Esophagus muscularis mucosa (tissue), 4 donors: ENCODE measurements around the gene TMEM100. TPM values are rescaled to one million over a fixed set of nuclear protein-coding genes. Genes with fewer than 3 reads are reported as not detected.

Experiments
- DNase-seq: peaks from one replicate; pipeline ENCODE4 v3.0.0-alpha.2; 2017; ENCODE audit errors: extremely low spot score
- H3K27ac ChIP-seq, 4 donors: fragments of 200-600 bp; sonication (generic); replicated peaks in 1 of 4; 1 replicate in 3 of 4; 2 replicates in 1 of 4; pipeline ENCODE4 v1.5.1; 2016 to 2019; ENCODE audit warnings: mild to moderate bottlenecking in 1 of 4
- H3K27me3 ChIP-seq, 4 donors: fragments of 200-600 bp; sonication (generic); one replicate each; pipeline versions ENCODE4 v1.5.1 to v1.6.0; 2016 to 2019
- H3K36me3 ChIP-seq, 4 donors: fragments of 200-600 bp; sonication (generic); one replicate each; pipeline ENCODE4 v1.5.1; 2016 to 2019
- H3K4me1 ChIP-seq, 4 donors: fragments of 200-600 bp; sonication (generic); one replicate each; pipeline ENCODE4 v1.5.1; 2016 to 2019
- H3K4me3 ChIP-seq, 4 donors: fragments of 200-600 bp; sonication (generic); 1 replicate in 2 of 4; 2 replicates in 2 of 4; pipeline ENCODE4 v1.5.1; 2016 to 2019; ENCODE audit warnings: mild to moderate bottlenecking in 4 of 4, moderate library complexity in 1 of 4
- H3K9me3 ChIP-seq, 4 donors: fragments of 200-600 bp; sonication (generic); 1 replicate in 3 of 4; 2 replicates in 1 of 4; pipeline ENCODE4 v1.5.1; 2016 to 2019
- CTCF ChIP-seq, 3 experiments: fragments of 200-600 bp in 2 of 3; fragments of 450-650 bp in 1 of 3; sonication (generic) in 2 of 3; IDR thresholded peaks; one replicate each; pipeline ENCODE4 v1.5.1; 2017 to 2019; ENCODE audit warnings: antibody characterized with exemption in 3 of 3, mild to moderate bottlenecking in 2 of 3, moderate library complexity in 1 of 3
- EP300 ChIP-seq: sonication (generic); formaldehyde crosslinking; IDR thresholded peaks from one replicate; pipeline ENCODE4 v1.6.1; 2017; ENCODE audit warnings: antibody characterized with exemption
- POLR2A ChIP-seq: fragments of 450-650 bp; IDR thresholded peaks from one replicate; pipeline ENCODE4 v1.6.1; 2017; ENCODE audit warnings: antibody characterized with exemption, moderate library complexity, mild to moderate bottlenecking, low read depth
- POLR2AphosphoS5 ChIP-seq, 2 donors: sonication (generic); formaldehyde crosslinking; IDR thresholded peaks; one replicate each; pipeline ENCODE4 v1.6.1; 2017; ENCODE audit warnings: antibody characterized with exemption in 2 of 2
- WGBS: methylation state at CpG from one replicate; pipeline ENCODE4 v1.1.5; 2018; 5-methylcytosine and 5-hydroxymethylcytosine counted together
- intact Hi-C: fragments of 100-400 bp; cut with DNase I; formaldehyde crosslinking; loops from one replicate; pipeline ENCODE4 v1.15.1; 2023
- total RNA-seq, 4 donors: library from RNA; depleted of rRNA; stranded (reverse); fragments of >200 nt; gene quantifications; one replicate each; pipeline versions ENCODE4 v1.1.0 to v1.2.1, GENCODE V29; 2016

The TMEM100 gene
- total RNA-seq, 4 donors from 2014 or later: 4.2 to 9.6 (median 9.5) TPM

- Histone ChIP-seq H3K9me3 (no peaks in the 10 kb centered on the region), H3K4me1 (peaks cover 0 to 13% (median 8%) of the 10 kb centered on the region in 4 donors), H3K36me3 (no peaks in the 10 kb centered on the region), H3K4me3 (no peak overlapping the region), H3K27me3 (no peaks in the 10 kb centered on the region), H3K27ac (no peak overlapping the region)
- no peak for TF ChIP-seq EP300
- TF ChIP-seq POLR2AphosphoS5 (IDR thresholded peaks at IDR 0.05): no peak
- no peak for TF ChIP-seq CTCF (IDR thresholded peaks at IDR 0.05)
- no peak for TF ChIP-seq POLR2A
- WGBS: 73% methylated on average over 7 of the region's 7 CpGs
- DNase-seq: no peak
- intact Hi-C loops: no loop called here
Observed at GRCh38 chr17:55702150-55702549, 20.5 kb downstream of the TMEM100 start.

DNA sequence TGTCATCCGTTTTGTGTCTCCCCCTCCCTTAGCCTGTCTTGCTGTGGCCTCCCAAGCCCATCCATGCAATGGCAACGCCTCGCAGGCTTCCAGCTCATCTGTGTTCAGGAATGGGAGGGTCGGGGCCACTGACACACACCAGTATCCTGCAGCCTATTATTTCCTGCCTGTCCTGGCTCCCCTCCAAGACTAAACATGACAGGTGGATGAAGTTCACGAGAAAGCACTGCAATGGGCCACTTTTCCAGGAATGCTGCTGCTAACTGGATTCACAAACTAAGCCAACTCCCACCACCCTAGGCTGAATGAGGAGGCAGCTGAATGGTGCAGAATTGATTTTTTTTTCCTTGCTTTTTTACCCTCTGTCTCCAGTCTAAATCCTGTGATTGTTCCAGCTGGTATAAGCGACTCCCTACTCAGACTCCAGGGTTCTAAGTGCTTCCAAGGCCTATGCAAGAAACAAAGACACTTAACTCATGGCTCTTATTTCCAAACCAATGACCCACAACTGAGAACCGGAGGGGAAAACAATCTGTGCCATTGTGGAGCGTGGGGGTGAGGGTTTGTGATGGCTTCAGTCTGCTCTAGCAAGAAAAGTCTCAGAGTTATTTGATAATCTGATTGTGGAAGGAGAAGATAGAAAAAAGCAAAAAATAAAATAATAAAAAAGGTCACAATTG, 23.3 kb downstream of the TMEM100 start:
- no peak overlapping the region for H3K4me3 ChIP-seq
- H3K9me3 ChIP-seq: no peaks in the 10 kb centered on the region
- no peaks in the 10 kb centered on the region for H3K36me3 ChIP-seq
- intact Hi-C loops: no loop called here
- H3K27ac ChIP-seq: no peak overlapping the region
- H3K4me1 ChIP-seq: peaks cover 3 to 13% (median 5%) of the 10 kb centered on the region in 4 donors
- no peak for DNase-seq
- H3K27me3 ChIP-seq: no peaks in the 10 kb centered on the region
- 77% methylated on average over 8 of the region's 8 CpGs for WGBS
- TF ChIP-seq POLR2AphosphoS5 (IDR thresholded peaks at IDR 0.05) (no peak), POLR2A (no peak), EP300 (no peak), CTCF (IDR thresholded peaks at IDR 0.05) (no peak)

DNA sequence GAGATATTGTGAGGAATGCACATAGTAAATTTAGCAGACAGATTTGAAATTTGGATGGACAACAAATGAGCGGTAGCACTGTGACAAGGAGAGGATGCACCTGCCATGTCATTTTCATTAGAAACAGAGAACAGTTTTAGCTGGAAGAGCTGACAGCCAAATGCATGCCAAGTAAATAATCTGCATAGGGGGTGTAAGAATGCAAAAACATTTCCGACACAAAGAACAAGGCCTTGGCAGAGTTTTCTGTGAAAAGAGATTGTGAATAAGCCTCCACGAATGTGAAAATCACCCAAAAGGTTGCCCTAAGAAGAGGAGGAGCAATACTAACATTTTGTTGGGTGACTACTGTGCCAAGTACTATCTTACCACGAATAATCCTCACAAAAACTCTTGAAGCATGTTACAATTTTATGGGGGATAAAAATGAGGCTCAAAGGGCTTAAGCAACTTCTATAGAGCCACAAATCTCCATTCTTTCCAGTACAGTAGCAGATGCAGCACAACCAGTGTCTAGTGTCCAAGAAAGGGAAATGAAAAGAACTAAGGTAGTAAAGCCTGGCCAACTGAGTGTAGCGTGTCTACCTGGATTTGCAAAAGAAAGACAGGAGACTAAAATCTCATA, 28.3 kb downstream of the TMEM100 start:
- Histone ChIP-seq H3K4me1 (peaks cover 3 to 32% (median 25%) of the 10 kb centered on the region in 4 donors), H3K9me3 (no peaks in the 10 kb centered on the region), H3K4me3 (no peak overlapping the region), H3K27ac (peak overlapping the region in 1 of 4 donors; percentile 34), H3K36me3 (no peaks in the 10 kb centered on the region), H3K27me3 (no peaks in the 10 kb centered on the region)
- TF ChIP-seq CTCF (IDR thresholded peaks at IDR 0.05) (no peak), EP300 (no peak), POLR2AphosphoS5 (IDR thresholded peaks at IDR 0.05) (no peak), POLR2A (no peak)
- WGBS: 39% methylated on average over 5 of the region's 5 CpGs
- no peak for DNase-seq
- intact Hi-C loops: no loop called here

DNA sequence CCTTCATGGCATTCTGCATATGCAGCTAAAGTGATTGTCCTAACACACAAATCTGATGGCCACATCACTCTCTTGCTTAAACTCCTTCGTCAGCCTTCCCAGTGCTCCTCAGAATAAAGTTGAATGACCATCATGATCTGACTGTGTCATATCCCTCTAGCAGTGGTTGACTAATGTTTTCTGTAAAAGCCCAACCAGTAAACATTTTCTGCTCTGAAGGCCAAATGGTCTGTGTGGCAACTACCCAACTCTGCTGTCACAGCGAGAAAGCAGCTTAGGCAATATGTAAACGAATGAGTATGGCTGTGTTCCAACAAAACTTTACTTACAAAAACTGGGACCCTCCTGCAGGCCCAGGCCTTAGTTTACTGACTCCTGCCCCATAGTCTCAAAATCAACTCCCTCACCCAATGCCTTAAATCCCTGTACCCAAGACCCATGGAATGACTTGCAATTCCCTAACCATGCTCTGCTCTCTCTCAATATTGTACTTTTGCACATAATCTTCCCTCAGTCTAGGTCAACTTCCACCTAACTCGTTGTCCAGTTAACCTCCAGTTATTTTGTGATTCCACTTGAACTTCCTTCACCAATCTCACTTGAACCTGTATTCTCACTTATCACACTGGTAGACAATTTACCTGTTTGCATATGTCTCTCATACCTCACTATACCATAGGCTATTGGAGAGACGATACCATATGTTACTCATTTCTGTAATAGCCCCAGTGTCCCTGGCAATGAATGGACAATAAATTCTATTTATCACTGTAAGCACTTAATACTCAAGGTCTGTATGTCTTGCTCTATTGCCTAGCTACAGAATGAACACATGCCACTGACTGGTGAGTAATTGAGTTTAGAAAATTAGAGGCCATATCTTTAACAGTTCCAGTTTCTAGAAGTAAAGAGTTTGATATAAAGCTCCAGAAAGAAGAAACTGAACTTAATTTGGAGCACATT, 29.1 kb downstream of the TMEM100 start:
- H3K27me3 ChIP-seq: no peaks in the 10 kb centered on the region
- H3K27ac ChIP-seq: peak overlapping the region in 2 of 4 donors; percentile 29 to 34
- H3K36me3 ChIP-seq: no peaks in the 10 kb centered on the region
- DNase-seq: no peak
- TF ChIP-seq POLR2A: no peak
- TF ChIP-seq EP300: no peak
- TF ChIP-seq POLR2AphosphoS5 (IDR thresholded peaks at IDR 0.05): peak in 1 of 2 donors; percentile 16
- no peak for TF ChIP-seq CTCF (IDR thresholded peaks at IDR 0.05)
- WGBS: 35% methylated on average over 5 of the region's 5 CpGs
- intact Hi-C loops: no loop called here
- peaks cover 0 to 25% (median 25%) of the 10 kb centered on the region in 4 donors for H3K4me1 ChIP-seq
- no peaks in the 10 kb centered on the region for H3K9me3 ChIP-seq
- no peak overlapping the region for H3K4me3 ChIP-seq
